ENCODE data around the gene TTLL9.

GRCh38 chr20:31945785-31946184, 75.4 kb downstream of the TTLL9 start:
- no peak for TF ChIP-seq ZFP3 (CRISPR knock-in tag; IDR thresholded peaks at IDR 0.05)
- no peak for TF ChIP-seq ZFP30 (CRISPR knock-in tag; IDR thresholded peaks at IDR 0.05)
- TF ChIP-seq PATZ1 (CRISPR knock-in tag; IDR thresholded peaks at IDR 0.05; ENCODE audit: borderline replicate concordance): no peak
- no peak for TF ChIP-seq SNAI2 (CRISPR knock-in tag; IDR thresholded peaks at IDR 0.05)
- no peak for TF ChIP-seq CSRNP3 (CRISPR knock-in tag; IDR thresholded peaks at IDR 0.05)
- no peak for TF ChIP-seq CREB5 (CRISPR knock-in tag; IDR thresholded peaks at IDR 0.05; ENCODE audit: low read depth)
- no peak for TF ChIP-seq CSDC2 (CRISPR knock-in tag; IDR thresholded peaks at IDR 0.05)
- no peak for TF ChIP-seq ZNF70 (CRISPR knock-in tag; IDR thresholded peaks at IDR 0.05)
- no peak for TF ChIP-seq ARNTL (CRISPR knock-in tag; IDR thresholded peaks at IDR 0.05; ENCODE audit: borderline replicate concordance, low read depth)
